Measurements from ENCODE around the gene ZBTB2.
"Not testable (repeated sequence)": the region's sequence is repeated elsewhere in the genome, so short reads cannot be mapped to it uniquely, and the experiment has no call there.

The ZBTB2 gene

DNA sequence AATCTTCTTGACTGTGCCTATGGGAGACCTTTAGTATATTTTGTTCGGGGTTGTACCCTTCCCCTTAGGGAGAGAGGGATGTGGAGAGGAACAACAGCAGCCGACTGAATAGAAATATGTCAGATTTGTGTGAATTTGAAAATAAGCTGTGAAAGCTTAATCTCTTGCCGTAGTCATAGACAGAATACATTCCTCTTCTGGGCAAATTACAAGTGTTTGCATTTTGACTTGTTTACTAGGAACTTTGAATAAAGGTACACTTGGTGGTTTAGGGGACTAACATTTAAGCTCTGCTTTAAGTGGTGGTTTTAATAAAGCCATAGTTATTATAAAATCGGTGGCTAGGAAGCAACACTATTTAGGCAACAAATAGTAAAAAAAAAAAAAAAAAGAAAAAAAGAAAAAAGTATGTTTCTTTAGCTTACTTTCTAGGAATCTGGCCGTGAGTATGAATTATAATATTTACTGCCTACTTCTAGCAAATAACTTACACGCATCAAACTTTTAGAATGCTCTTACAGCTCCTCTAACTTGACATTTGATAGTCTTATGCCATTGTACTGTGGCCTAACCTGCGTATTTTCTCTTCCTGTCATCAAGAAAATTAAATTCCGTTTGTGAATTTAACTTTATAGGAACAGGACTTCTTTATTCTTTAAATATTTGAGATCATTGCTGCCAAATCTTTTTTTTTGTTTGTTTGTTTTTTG is 65.1 kb downstream of the ZBTB2 start:
- peak; percentile 21 for DNase-seq

DNA sequence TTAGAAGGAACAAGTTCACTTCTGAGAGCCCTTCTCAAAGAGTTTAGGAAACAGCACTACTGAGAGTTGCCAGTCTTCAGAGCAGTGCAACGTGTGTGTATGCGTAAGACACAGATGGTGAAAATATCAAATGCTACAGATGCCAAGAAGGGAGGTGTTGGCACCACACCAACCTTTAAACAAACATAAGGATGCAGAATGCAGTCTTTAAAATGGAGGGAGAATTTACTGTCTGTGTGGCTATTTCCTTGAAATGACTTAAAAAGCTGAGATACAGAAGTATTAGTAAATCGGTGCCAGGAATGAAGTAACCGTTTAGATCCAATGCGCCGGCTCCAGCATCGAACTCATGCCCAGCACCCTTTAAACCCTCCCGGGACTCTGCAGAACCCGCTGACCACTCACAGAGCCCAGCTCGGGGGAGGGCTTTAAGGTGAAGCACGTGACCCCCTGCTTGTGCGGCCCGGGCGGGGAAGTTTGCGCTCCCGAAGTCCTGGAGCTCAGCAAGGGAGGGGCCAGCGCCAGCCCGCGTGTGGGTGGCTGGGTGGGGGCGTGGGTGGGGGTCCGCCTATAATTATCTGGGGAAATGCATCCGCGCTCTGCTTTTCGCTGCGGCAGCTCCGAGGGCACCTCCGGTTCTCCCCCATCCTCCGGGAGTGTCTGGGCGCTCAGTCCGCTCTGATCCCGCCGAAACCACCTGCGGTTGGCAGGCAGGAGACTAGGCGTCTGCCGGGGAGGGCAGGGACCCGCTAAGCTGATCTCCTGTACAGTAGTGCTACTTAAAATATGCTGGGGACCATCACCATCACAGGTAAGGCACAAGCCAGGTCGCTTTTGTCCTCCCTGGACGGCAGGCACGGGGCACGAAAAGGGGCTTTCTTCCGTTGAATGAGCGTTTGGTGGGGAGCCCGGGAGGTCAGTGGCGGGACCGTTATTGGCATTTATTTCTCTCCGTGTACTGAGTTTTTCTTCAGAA is 66.0 kb downstream of the ZBTB2 start:
- DNase-seq, result peak; percentile 79

DNA sequence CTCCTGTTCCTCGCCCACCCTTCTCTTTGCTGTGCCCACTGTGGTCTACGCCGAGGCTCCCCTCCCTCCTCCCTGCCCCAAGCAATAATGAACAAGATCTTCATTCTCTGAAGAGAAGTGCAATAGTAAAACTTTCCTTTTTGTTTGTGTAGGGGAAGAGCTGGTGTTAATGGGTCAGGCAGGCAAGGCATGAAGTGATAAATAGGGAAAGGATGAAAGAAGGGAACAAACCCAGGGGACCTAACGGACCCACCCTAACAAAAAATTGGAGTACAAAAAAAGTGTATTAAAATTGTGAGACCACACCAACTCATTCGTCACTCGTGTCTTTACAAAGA is 66.9 kb downstream of the ZBTB2 start:
- DNase-seq, result no peak

DNA sequence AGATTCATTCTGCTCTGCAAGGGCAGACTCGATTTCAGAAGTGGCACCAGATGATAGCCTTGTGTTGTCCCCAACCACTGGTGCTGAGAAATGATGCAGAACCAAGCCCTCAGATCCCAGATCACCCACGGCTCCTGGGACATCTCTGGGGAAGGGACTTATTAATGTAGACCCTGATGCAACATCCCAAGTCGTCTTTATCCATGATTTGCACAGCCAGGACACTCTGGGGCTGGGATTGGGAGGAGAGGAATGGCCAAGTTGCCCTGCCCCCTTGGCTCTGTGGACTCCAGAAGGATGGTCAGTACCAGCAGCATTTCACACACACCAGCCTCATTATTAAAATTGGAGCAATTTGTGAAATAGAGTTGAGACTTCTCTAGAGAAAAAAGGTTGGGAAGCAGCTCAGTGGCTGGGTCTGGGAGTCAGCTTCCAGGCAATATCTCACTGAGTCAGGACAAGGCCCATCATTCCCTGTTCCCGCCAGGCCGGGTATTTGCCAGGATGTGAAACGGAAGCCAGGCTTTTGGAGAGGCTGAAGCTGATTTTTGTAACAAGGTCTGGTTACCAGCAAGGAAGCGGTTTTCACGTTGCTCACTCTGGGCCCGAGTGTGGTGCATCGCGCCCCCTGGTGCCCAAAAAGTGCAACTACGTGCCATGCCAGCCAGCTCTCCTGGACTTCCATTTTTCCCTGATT is 67.4 kb downstream of the ZBTB2 start:
- peak; percentile 94 for DNase-seq

DNA sequence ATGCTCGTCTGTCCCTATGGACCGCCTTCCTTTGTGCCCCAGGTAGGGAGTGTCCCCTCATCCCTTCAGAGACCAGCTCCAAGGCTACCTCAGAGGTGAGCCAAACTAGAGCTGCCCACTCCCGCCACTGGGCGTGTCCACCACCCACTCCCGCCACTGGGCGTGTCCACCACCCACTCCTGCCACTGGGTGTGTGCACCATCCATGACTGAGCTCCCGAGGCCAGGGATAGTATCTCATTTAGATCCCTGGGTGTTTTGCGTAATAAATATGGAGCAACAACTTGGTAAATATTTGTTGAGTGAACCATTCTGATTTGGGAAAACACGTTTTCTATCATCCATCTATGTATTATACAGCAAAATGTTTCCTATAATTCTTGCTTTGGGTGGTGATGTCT is 68.8 kb downstream of the ZBTB2 start:
- DNase-seq, result no peak

DNA sequence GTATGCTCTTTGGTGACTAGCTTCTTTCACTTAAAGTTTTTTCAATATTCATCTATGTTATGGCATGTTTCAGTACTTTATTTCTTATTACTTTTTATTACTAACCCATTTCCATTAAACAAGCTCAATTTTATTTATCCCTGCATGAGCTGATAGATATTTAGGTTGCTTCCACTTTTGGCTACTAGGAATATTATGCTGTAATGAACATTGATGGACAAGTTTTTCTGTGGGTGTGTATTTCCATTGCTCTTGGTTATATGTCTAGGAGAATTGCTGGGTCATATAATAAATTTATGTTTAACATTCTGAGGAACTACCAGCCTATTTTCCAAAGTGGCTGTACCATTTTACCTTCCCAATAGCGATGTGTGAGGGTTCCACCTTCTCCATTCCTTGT is 69.9 kb downstream of the ZBTB2 start:
- no peak for DNase-seq

DNA sequence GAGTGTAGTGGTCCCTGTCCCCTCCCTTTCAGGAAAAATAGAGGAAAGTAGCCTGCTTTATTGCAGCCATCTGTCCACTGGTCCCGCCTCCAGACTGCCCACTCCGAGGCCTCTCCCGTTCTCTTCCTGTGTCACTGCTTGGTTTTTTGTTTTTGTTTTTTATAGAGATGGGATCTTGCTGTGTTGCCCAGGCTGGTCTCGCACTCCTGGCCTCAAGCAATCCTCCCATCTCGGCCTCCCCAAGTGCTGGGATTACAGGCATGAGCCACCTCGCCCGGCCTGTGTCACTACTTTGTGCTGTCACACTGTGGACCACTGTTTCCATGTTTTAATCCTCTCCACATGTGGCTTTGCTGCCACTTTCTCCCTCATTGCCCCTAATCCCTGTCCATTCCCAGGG is 71.2 kb downstream of the ZBTB2 start:
- no peak for DNase-seq

DNA sequence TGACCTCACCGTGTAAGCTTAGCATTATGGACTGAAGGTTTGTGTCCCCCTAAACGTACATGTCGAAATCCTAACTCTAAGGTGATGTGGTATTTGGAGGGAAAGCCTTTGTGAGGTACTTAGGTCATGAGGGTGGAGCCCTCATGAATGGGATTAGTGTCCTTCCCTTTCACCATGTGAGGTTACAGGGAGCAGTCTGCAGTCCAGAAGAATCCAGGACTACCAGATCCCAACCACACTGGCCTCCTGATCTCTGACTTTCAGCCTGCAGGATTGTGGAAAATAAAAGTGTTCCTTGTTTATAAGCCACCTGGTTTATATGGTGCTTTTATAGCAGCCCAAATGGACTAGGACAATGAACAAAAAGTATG is 73.4 kb downstream of the ZBTB2 start:
- no peak for DNase-seq

DNA sequence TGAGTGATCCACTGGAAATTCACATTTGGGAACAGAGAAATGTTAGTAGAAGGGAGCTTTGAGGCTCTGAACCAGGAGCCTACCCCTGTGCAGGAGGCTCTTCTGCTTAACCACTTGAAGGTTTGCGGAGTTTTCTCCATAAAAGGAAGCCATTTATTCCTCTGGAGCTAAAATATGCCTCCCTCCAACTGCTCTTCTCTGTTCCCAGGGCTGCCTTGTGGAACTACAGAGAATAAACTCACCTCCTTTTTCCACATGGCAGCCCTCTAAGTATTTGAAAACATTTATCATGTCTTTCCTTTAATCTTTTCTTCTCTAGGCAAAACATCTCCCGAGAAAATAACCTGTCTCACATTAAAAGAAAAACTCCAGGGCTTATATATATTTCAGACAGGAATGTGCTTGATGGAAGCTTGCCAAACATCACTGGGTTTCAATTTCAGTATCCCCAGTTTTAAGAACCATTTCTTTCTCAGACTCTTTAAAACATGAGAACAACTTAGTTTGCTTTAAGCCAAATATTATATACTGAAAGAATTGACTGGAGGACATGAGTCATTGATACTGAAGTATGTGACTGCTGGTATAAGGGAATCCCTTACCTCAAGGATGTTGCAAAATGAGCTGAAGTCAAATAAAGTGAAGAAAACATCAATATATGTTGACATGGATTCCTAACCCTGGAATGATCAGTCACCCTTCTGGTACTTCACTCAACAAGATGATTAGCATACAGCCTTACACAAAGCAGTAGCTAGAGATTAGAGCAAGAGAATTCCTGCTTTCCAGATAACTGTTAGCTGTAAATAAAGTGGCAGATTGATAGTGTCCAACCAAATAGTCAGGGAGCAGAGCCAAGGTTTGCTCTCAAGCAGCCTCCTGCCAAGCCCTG is 74.0 kb downstream of the ZBTB2 start:
- peak; percentile 85 for DNase-seq

DNA sequence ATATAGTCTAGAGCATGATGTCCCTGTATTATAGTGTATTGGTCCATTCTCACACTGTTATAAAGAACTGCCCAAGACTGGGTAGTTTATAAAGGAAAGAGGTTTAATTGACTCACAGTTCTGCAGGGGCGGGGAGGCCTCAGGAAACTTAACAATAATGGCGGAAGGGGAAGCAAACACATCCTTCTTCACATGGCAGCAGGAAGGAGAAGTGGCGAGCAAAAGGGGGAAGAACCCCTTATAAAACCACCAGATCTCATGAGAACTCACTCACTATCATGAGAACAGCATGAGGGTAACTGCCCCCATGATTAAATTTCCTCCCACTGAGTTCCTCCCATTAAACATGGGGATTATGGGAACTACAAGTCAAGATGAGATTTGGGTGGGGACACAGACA is 75.7 kb downstream of the ZBTB2 start:
- not testable (repeated sequence) for DNase-seq
